Endothelial cell of umbilical vein (primary cell): ENCODE measurements around the gene DUSP19. TPM values are rescaled to one million over a fixed set of nuclear protein-coding genes. Genes with fewer than 3 reads are reported as not detected.

Experiments
- BruUV-seq: library from RNA; stranded (reverse); fragments of 400-500 nt; replicated peaks from 2 replicates; lab custom pipeline; 2021; lab: Mats Ljungman, UMichigan
- CTCF ChIA-PET: fragments of 300-600, 350-600 bp; sonication (Branson Sonifier 250); formaldehyde crosslinking; loops from one replicate; lab custom pipeline; 2021; ENCODE audit warnings: antibody characterized with exemption, inconsistent platforms; lab: Charles Lee
- POLR2A ChIA-PET: fragments of 300-600, 350-600 bp; sonication (Branson Sonifier 250); formaldehyde crosslinking; loops from one replicate; lab custom pipeline; 2021; ENCODE audit warnings: antibody characterized with exemption, inconsistent platforms; lab: Charles Lee
- DNase-seq: peaks from one replicate; pipeline ENCODE4 v3.0.0-alpha.2; 2011; ENCODE audit warnings: low read depth, low spot score
- FAIRE-seq: peaks from 2 replicates; lab custom pipeline; 2011; peaks lifted over from hg19 to GRCh38; lab: Jason Lieb, UNC
- H2AFZ ChIP-seq: 2 replicates; pipeline ENCODE4 v1.6.0; 2012; ENCODE audit warnings: low read depth, low read length, control low read depth, inconsistent platforms
- H3K27ac ChIP-seq: 2 replicates; pipeline ENCODE4 v1.5.1; 2011; ENCODE audit warnings: low read depth, mild to moderate bottlenecking, control low read depth, low read length, moderate library complexity; ENCODE audit not compliant: insufficient read depth
- H3K27me3 ChIP-seq, 2 experiments: 2 replicates each; pipeline versions ENCODE4 v1.6.0 to v1.6.1; 2011; ENCODE audit warnings: low read length in 2 of 2, mixed read lengths in 1 of 2; ENCODE audit not compliant: control insufficient read depth in 2 of 2, insufficient read depth in 2 of 2
- H3K36me3 ChIP-seq, 2 experiments: 2 replicates in 1 of 2; 3 replicates in 1 of 2; pipeline ENCODE4 v1.5.1; 2011; ENCODE audit warnings: low read length in 2 of 2, mild to moderate bottlenecking in 1 of 2, moderate library complexity in 1 of 2; ENCODE audit not compliant: control insufficient read depth in 2 of 2, insufficient read depth in 2 of 2; ENCODE audit errors: extremely low read depth in 1 of 2
- H3K4me1 ChIP-seq: 3 replicates; pipeline ENCODE4 v1.5.1; 2011; ENCODE audit warnings: mild to moderate bottlenecking, low read length; ENCODE audit not compliant: control insufficient read depth, insufficient read depth; ENCODE audit errors: extremely low read depth
- H3K4me2 ChIP-seq: 2 replicates; pipeline ENCODE4 v1.6.1; 2011; ENCODE audit warnings: low read length, control low read depth, mixed read lengths; ENCODE audit not compliant: insufficient read depth
- H3K4me3 ChIP-seq, 3 experiments: fragments of 200-600 bp in 1 of 3; sonication (generic), shearing (Covaris generic) in 1 of 3; replicated peaks in 1 of 3; 2 replicates each; pipeline ENCODE4 v1.5.1; 2011 to 2016; ENCODE audit warnings: control low read depth in 3 of 3, low read length in 3 of 3, mild to moderate bottlenecking in 2 of 3, inconsistent platforms in 1 of 3, low read depth in 1 of 3, moderate library complexity in 1 of 3; ENCODE audit not compliant: insufficient read depth in 1 of 3
- H3K79me2 ChIP-seq: 2 replicates; pipeline ENCODE4 v1.6.0; 2012; ENCODE audit warnings: low read length, inconsistent platforms; ENCODE audit not compliant: control insufficient read depth, insufficient read depth
- H3K9ac ChIP-seq: replicated peaks from 2 replicates; pipeline ENCODE3; 2011; ENCODE audit warnings: low read length, control low read depth; ENCODE audit not compliant: insufficient read depth; ENCODE audit errors: extremely low read depth
- H3K9me1 ChIP-seq: replicated peaks from 3 replicates; pipeline ENCODE4 v1.6.0; 2011; ENCODE audit warnings: mild to moderate bottlenecking, low read length; ENCODE audit not compliant: control insufficient read depth, insufficient read depth; ENCODE audit errors: extremely low read depth
- H3K9me3 ChIP-seq: replicated peaks from 2 replicates; pipeline ENCODE4 v1.5.1; 2012; ENCODE audit warnings: low read length, inconsistent platforms; ENCODE audit not compliant: control insufficient read depth, insufficient read depth
- H4K20me1 ChIP-seq: replicated peaks from 2 replicates; pipeline ENCODE3; 2011; ENCODE audit warnings: mild to moderate bottlenecking, low read length; ENCODE audit not compliant: control insufficient read depth, insufficient read depth; ENCODE audit errors: extremely low read depth
- CTCF ChIP-seq, 2 donors: IDR thresholded peaks; 1 replicate in 1 of 2; 2 replicates in 1 of 2; pipeline ENCODE4 v1.5.1; 2011; ENCODE audit warnings: low read length in 2 of 2, mild to moderate bottlenecking in 2 of 2, moderate library complexity in 2 of 2, control low read depth in 1 of 2, inconsistent platforms in 1 of 2, low read depth in 1 of 2; ENCODE audit not compliant: insufficient read depth in 1 of 2; ENCODE audit errors: extremely low read depth in 1 of 2
- EZH2 ChIP-seq: IDR thresholded peaks from 2 replicates; pipeline ENCODE4 v1.6.1; 2012; ENCODE audit warnings: borderline replicate concordance, low read depth, mild to moderate bottlenecking, moderate library complexity, low read length, inconsistent platforms; ENCODE audit not compliant: severe bottlenecking
- FOS ChIP-seq: IDR thresholded peaks from 2 replicates; pipeline ENCODE4 v1.6.1; 2011; ENCODE audit warnings: mild to moderate bottlenecking, low read length, moderate library complexity, borderline replicate concordance; ENCODE audit not compliant: insufficient read depth
- GATA2 ChIP-seq: IDR thresholded peaks from 2 replicates; pipeline ENCODE4 v1.7.0; 2011; ENCODE audit warnings: low read depth, mild to moderate bottlenecking, moderate library complexity, mixed read lengths, low read length; ENCODE audit not compliant: insufficient read length, insufficient read depth
- JUN ChIP-seq: IDR thresholded peaks from 2 replicates; pipeline ENCODE4 v1.6.1; 2011; ENCODE audit warnings: borderline replicate concordance, low read depth; ENCODE audit not compliant: insufficient read length, insufficient read depth
- MAX ChIP-seq: IDR thresholded peaks from 2 replicates; pipeline ENCODE4 v1.6.1; 2011; ENCODE audit not compliant: insufficient read depth, insufficient read length
- MYC ChIP-seq: IDR thresholded peaks from one replicate; pipeline ENCODE4 v1.6.1; 2011; ENCODE audit warnings: mild to moderate bottlenecking, low read depth, low read length
- POLR2A ChIP-seq: IDR thresholded peaks from 2 replicates; pipeline ENCODE4 v1.6.1; 2012; ENCODE audit warnings: low read depth, mild to moderate bottlenecking, control low read depth, low read length
- POLR2AphosphoS5 ChIP-seq: IDR thresholded peaks from 2 replicates; pipeline ENCODE4 v1.6.1; 2012; ENCODE audit warnings: low read depth, mild to moderate bottlenecking, control low read depth, low read length, moderate library complexity; ENCODE audit not compliant: insufficient read depth
- dilution Hi-C: fragments of 300-500 bp; cut with MboI; formaldehyde crosslinking; loops from one replicate; pipeline ENCODE4 v1.15.0; 2019; ENCODE audit warnings: low sequenced_read_pairs; ENCODE audit not compliant: extremely low pct_ligation_motif_present
- intact Hi-C: fragments of 100-400 bp; cut with micrococcal nuclease; formaldehyde crosslinking; loops from one replicate; pipeline ENCODE4 v1.10.0; 2022
- polyA plus RNA-seq, 4 experiments: library from polyadenylated mRNA; depleted of rRNA in 3 of 4; stranded (reverse) in 3 of 4; unstranded in 1 of 4; fragments of >200 nt; gene quantifications; 2 replicates each; pipeline versions ENCODE4 v1.2.1 to v1.2.3, GENCODE V29; 2011 to 2012; ENCODE audit warnings: missing spikeins in 1 of 4
- total RNA-seq: library from RNA; stranded (reverse); gene quantifications from 2 replicates; pipeline ENCODE4 v1.2.3, GENCODE V29; 2021

The DUSP19 gene
- total and polyA plus RNA-seq, 2 donors (not counting 3 experiments of a cell fraction or from before 2014, with no cell fraction given) = 0.69 to 1.9 TPM

GRCh38 chr2:183126635-183127034 is 48.1 kb downstream of the DUSP19 start:
- peaks cover 0 to 13% of the 10 kb centered on the region in 2 experiments for H3K36me3 ChIP-seq
- no peaks in the 10 kb centered on the region for H3K9me3 ChIP-seq
- H4K20me1 ChIP-seq = peaks cover 2% of the 10 kb centered on the region
- intact Hi-C loops (no loop called here), dilution Hi-C loops (no loop called here)
- no peak overlapping the region for H3K4me3 ChIP-seq
- DNase-seq = no peak
- H3K4me1 ChIP-seq = peaks cover 12% of the 10 kb centered on the region
- no peaks in the 10 kb centered on the region for H3K9me1 ChIP-seq
- no peak overlapping the region for H3K27ac ChIP-seq
- POLR2A ChIA-PET = no interaction called here
- no peaks in the 10 kb centered on the region for H3K27me3 ChIP-seq
- TF ChIP-seq EZH2 (no peak), FOS (no peak), CTCF (IDR thresholded peaks at IDR 0.05; ENCODE audit: extremely low read depth in 1 of 2, insufficient read depth in 1 of 2, low read depth in 1 of 2, low read length in 2 of 2) (no peak), GATA2 (no peak), POLR2A (no peak), JUN (no peak), POLR2AphosphoS5 (no peak), MAX (no peak), MYC (no peak)
- no TSS peak for BruUV-seq
- peaks cover 66% of the 10 kb centered on the region for H3K79me2 ChIP-seq
- FAIRE-seq = no peak
- CTCF ChIA-PET = no interaction called here
- H3K4me2 ChIP-seq = no peak overlapping the region
- H2AFZ ChIP-seq = no peak overlapping the region
- no peak overlapping the region for H3K9ac ChIP-seq
